H9 (cell line): ENCODE results near the gene RBPJL. TPM values are rescaled to one million over a fixed set of nuclear protein-coding genes. Genes with fewer than 3 reads are reported as not detected.

Source experiments
- DNase-seq: peaks from one replicate; pipeline ENCODE4 v3.0.0-alpha.2; 2017
- H2AFZ ChIP-seq: one replicate; pipeline ENCODE4 v1.6.1; 2013; ENCODE audit warnings: mild to moderate bottlenecking, low read length, control low read depth, moderate library complexity
- H2AK5ac ChIP-seq: 2 replicates; pipeline ENCODE4 v1.6.1; 2013; ENCODE audit warnings: low read length, control low read depth, mixed read lengths; ENCODE audit not compliant: insufficient read length
- H2BK120ac ChIP-seq: one replicate; pipeline ENCODE4 v1.6.1; 2013; ENCODE audit warnings: low read depth, mild to moderate bottlenecking, low read length, control low read depth, inconsistent platforms; ENCODE audit not compliant: poor library complexity, severe bottlenecking
- H2BK12ac ChIP-seq: 2 replicates; pipeline ENCODE4 v1.6.1; 2013; ENCODE audit warnings: low read length, control low read depth, mixed read lengths, low read depth; ENCODE audit not compliant: insufficient read length
- H2BK15ac ChIP-seq: 2 replicates; pipeline ENCODE4 v1.6.1; 2013; ENCODE audit warnings: low read depth, low read length, control low read depth
- H2BK20ac ChIP-seq: one replicate; pipeline ENCODE4 v1.6.1; 2013; ENCODE audit warnings: low read depth, mild to moderate bottlenecking, low read length, control low read depth, inconsistent platforms; ENCODE audit not compliant: poor library complexity, severe bottlenecking
- H2BK5ac ChIP-seq: 2 replicates; pipeline ENCODE4 v1.6.1; 2013; ENCODE audit warnings: low read length, control low read depth, mixed read lengths; ENCODE audit not compliant: insufficient read length
- H3K14ac ChIP-seq: 2 replicates; pipeline ENCODE4 v1.6.1; 2013; ENCODE audit warnings: low read length, control low read depth; ENCODE audit not compliant: insufficient read depth
- H3K18ac ChIP-seq: 2 replicates; pipeline ENCODE4 v1.6.1; 2013; ENCODE audit warnings: low read depth, mild to moderate bottlenecking, mixed read lengths, low read length, control low read depth; ENCODE audit not compliant: insufficient read length
- H3K23ac ChIP-seq: 2 replicates; pipeline ENCODE4 v1.6.1; 2013; ENCODE audit warnings: low read length, control low read depth, mixed read lengths, low read depth; ENCODE audit not compliant: insufficient read length
- H3K23me2 ChIP-seq: 2 replicates; pipeline ENCODE4 v1.6.1; 2013; ENCODE audit warnings: low read depth, mild to moderate bottlenecking, mixed read lengths, low read length, control low read depth; ENCODE audit not compliant: insufficient read length, poor library complexity, severe bottlenecking
- H3K27ac ChIP-seq: 2 replicates; pipeline ENCODE4 v1.5.1; 2013; ENCODE audit warnings: low read length, control low read depth, mixed read lengths, low read depth; ENCODE audit not compliant: insufficient read length
- H3K27me3 ChIP-seq: 2 replicates; pipeline ENCODE4 v1.6.1; 2013; ENCODE audit warnings: low read length, control low read depth, inconsistent platforms; ENCODE audit not compliant: insufficient read depth
- H3K4ac ChIP-seq: 2 replicates; pipeline ENCODE4 v1.6.1; 2013; ENCODE audit warnings: low read depth, mild to moderate bottlenecking, control low read depth, inconsistent platforms, low read length, moderate library complexity
- H3K4me1 ChIP-seq: 2 replicates; pipeline ENCODE4 v1.6.1; 2013; ENCODE audit warnings: low read length, control low read depth, inconsistent platforms; ENCODE audit not compliant: insufficient read depth
- H3K4me2 ChIP-seq: 2 replicates; pipeline ENCODE4 v1.6.1; 2013; ENCODE audit warnings: low read length, control low read depth, mixed read lengths; ENCODE audit not compliant: insufficient read length, insufficient read depth
- H3K56ac ChIP-seq: 2 replicates; pipeline ENCODE4 v1.6.1; 2013; ENCODE audit warnings: low read depth, mild to moderate bottlenecking, mixed read lengths, low read length, control low read depth; ENCODE audit not compliant: insufficient read length
- H3K79me1 ChIP-seq: 2 replicates; pipeline ENCODE4 v1.6.1; 2013; ENCODE audit warnings: low read depth, mild to moderate bottlenecking, moderate library complexity, low read length, control low read depth, inconsistent platforms; ENCODE audit not compliant: insufficient read depth, poor library complexity, severe bottlenecking
- H3K79me2 ChIP-seq: 2 replicates; pipeline ENCODE4 v1.6.1; 2013; ENCODE audit warnings: low read length, control low read depth, inconsistent platforms; ENCODE audit not compliant: insufficient read depth
- H3K9ac ChIP-seq: 2 replicates; pipeline ENCODE4 v1.6.1; 2013; ENCODE audit warnings: low read length, control low read depth, mixed read lengths; ENCODE audit not compliant: insufficient read length; ENCODE audit errors: extremely low read depth
- H3K9me3 ChIP-seq: one replicate; pipeline ENCODE4 v1.6.1; 2013; ENCODE audit warnings: low read depth, low read length, inconsistent platforms; ENCODE audit not compliant: control insufficient read depth
- H3T11ph ChIP-seq: one replicate; pipeline ENCODE4 v1.6.1; 2013; ENCODE audit warnings: mild to moderate bottlenecking, low read length, control low read depth, inconsistent platforms
- H4K20me1 ChIP-seq: one replicate; pipeline ENCODE4 v1.6.1; 2013; ENCODE audit not compliant: control insufficient read depth, insufficient read length, insufficient read depth
- H4K5ac ChIP-seq: 2 replicates; pipeline ENCODE4 v1.6.1; 2013; ENCODE audit warnings: low read depth, mild to moderate bottlenecking, mixed read lengths, low read length, control low read depth; ENCODE audit not compliant: insufficient read length
- H4K8ac ChIP-seq: replicated peaks from 2 replicates; pipeline ENCODE4 v1.6.1; 2013; ENCODE audit warnings: low read length, control low read depth, mixed read lengths, low read depth; ENCODE audit not compliant: insufficient read length
- H4K91ac ChIP-seq: 2 replicates; pipeline ENCODE4 v1.6.1; 2013; ENCODE audit warnings: low read depth, mild to moderate bottlenecking, moderate library complexity, mixed read lengths, low read length, control low read depth; ENCODE audit not compliant: insufficient read length
- H3K27ac Mint-ChIP-seq, 3 experiments: 2 replicates in 2 of 3; 3 replicates in 1 of 3; pipeline ENCODE4 v1.8.0; 2020 to 2021; ENCODE audit warnings: mixed read lengths in 3 of 3, mild to moderate bottlenecking in 1 of 3, moderate library complexity in 1 of 3
- H3K27me3 Mint-ChIP-seq: 2 replicates; pipeline ENCODE4 v1.8.0; 2021; ENCODE audit warnings: low read depth, mild to moderate bottlenecking, moderate library complexity, mixed read lengths
- H3K36me3 Mint-ChIP-seq, 3 experiments: 2 replicates in 2 of 3; 3 replicates in 1 of 3; pipeline ENCODE4 v1.8.0; 2020 to 2021; ENCODE audit warnings: low read depth in 3 of 3, mixed read lengths in 3 of 3; ENCODE audit not compliant: insufficient read depth in 1 of 3
- H3K4me1 Mint-ChIP-seq, 2 experiments: 2 replicates each; pipeline ENCODE4 v1.8.0; 2020; ENCODE audit warnings: mixed read lengths in 2 of 2
- H3K4me3 Mint-ChIP-seq, 2 experiments: 2 replicates in 1 of 2; 3 replicates in 1 of 2; pipeline ENCODE4 v1.8.0; 2020 to 2021; ENCODE audit warnings: mild to moderate bottlenecking in 2 of 2, mixed read lengths in 2 of 2, moderate library complexity in 1 of 2
- H3K9me3 Mint-ChIP-seq, 2 experiments: 2 replicates in 1 of 2; 3 replicates in 1 of 2; pipeline ENCODE4 v1.8.0; 2020; ENCODE audit warnings: mild to moderate bottlenecking in 2 of 2, mixed read lengths in 2 of 2, moderate library complexity in 1 of 2
- CTCF ChIP-seq: fragments of 200-600 bp; sonication (generic); conservative IDR thresholded peaks from 3 replicates; pipeline ENCODE4 v1.8.0; 2021; ENCODE audit warnings: antibody characterized with exemption, mild to moderate bottlenecking
- WGBS: extraction: QIAGEN DNeasy Blood & Tissue Kit; methylation state at CpG from one replicate; pipeline ENCODE4 v1.1.7; 2013; ENCODE audit warnings: missing lambda C conversion rate, low lambda C conversion rate, mixed read lengths; ENCODE audit not compliant: insufficient read length; ENCODE audit errors: extremely low coverage; 5-methylcytosine and 5-hydroxymethylcytosine counted together
- total RNA-seq: library from RNA; stranded (reverse); gene quantifications from 2 replicates; pipeline ENCODE4 v1.2.1, GENCODE V29; 2021

Gene RBPJL
- total RNA-seq, 1 experiment from 2014 or later = 0.28 TPM

- Histone ChIP-seq H3K4ac (no peak overlapping the region), H3K27ac (no peak overlapping the region), H3K27me3 (no peaks in the 10 kb centered on the region), H3K56ac (no peak overlapping the region), H2BK20ac (no peak overlapping the region), H4K91ac (no peak overlapping the region), H2AK5ac (no peak overlapping the region), H3K79me1 (no peaks in the 10 kb centered on the region), H3K23ac (no peak overlapping the region), H3T11ph (no peak overlapping the region), H2BK12ac (no peak overlapping the region), H3K4me2 (peak overlapping the region; percentile 43), H3K9me3 (no peaks in the 10 kb centered on the region), H3K18ac (peak overlapping the region; percentile 45), H4K20me1 (no peaks in the 10 kb centered on the region), H2BK15ac (no peak overlapping the region), H2BK5ac (no peak overlapping the region), H3K4me1 (no peaks in the 10 kb centered on the region), H2BK120ac (no peak overlapping the region), H4K8ac (no peak overlapping the region), H3K14ac (no peak overlapping the region), H3K79me2 (no peaks in the 10 kb centered on the region), H2AFZ (no peak overlapping the region), H4K5ac (no peak overlapping the region), H3K23me2 (no peaks in the 10 kb centered on the region), H3K9ac (no peak overlapping the region)
- no CpG with 5 or more reads among the region's 45 CpGs for WGBS
- Mint-ChIP-seq H3K4me3 (peak overlapping the region in 1 of 2 experiments; percentile 17; a peak in 1 of 5 replicates), H3K36me3 (no peaks in the 10 kb centered on the region), H3K27me3 (peaks cover 29% of the 10 kb centered on the region), H3K4me1 (peaks cover 4 to 16% of the 10 kb centered on the region in 2 experiments; a peak in 3 of 4 replicates), H3K9me3 (peaks cover 4 to 6% of the 10 kb centered on the region in 2 experiments; a peak in 2 of 5 replicates), H3K27ac (no peak overlapping the region)
- peak; percentile 91 for DNase-seq
- TF ChIP-seq CTCF = peak; percentile 94
Observed at GRCh38 chr20:45311589-45312211, 5.1 kb downstream of the RBPJL start.
